Suppressor macrophage treated with lipopolysaccharide for 1 hour (primary cell): ENCODE measurements around the gene PITPNM3.
"Not testable (repeated sequence)": the region's sequence is repeated elsewhere in the genome, so short reads cannot be mapped to it uniquely, and the experiment has no call there.

Source experiments
- DNase-seq, 3 donors: peaks; one replicate each; pipeline ENCODE4 v3.0.0-alpha.2; 2020 to 2022

The PITPNM3 gene

GRCh38 chr17:6556121-6557039 is at the start of gene PITPNM3:
TSS of gene PITPNM3 (minus strand) at chr17:6556555. CDS start at chr17:6556406, 149 bp downstream.
- DNase-seq, result peak in 2 of 3 donors; percentile 24 to 58

GRCh38 chr17:6605142-6605541 is 48.8 kb upstream of the PITPNM3 start:
- no peak for DNase-seq

DNA sequence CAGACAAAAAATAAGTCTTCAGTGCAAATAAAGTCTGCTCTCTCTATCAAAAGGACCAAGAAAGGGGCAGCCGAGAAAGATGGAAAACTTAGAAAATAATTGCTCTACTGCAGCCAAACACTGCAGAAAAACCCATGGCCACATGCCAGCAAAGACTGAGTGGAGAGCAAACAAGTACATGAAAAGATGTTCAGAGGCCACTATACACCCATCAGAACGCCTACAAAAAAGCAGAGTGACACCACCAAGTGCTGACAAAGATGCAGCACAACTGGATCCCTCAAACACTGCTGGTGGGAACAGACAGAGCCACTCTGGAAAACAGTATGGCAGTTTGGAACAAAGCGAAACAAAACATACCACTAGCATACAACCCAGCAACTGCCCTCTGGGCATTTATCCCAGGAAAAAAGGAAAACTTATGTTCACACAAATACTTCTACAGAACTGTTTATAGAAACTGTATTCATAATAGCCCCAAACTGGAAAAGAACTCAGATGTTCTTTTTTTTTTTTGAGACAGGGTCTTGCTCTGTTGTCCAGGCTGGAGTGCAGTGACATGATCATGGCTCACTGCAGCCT is 47.5 kb upstream of the PITPNM3 start:
- no peak for DNase-seq

- DNase-seq, result peak in 2 of 3 donors; percentile 14 to 67
These were observed 45.8 kb upstream of the PITPNM3 start for GRCh38 chr17:6602141-6602540.

DNA sequence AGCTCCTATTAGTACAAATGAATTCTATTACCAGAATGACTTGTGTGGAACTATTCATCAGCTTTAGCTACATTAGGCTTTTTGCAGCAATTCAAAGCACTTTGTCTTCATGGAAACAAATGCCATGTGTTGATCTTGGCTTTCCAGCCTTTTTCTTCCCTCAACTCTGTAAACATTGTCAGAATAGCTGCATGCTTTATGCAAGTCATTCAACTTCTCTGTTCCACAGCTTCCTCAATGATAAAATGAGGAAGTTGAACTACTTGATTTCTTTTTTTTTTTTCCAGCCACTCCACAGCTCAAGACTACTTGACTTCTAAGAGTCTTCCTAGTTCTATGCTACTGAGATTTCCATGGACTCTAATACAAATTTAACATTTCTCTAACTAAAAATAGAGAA is 43.0 kb upstream of the PITPNM3 start:
- DNase-seq, result peak; percentile 58 to 86 (median 81)

- DNase-seq, result no peak
These were observed 41.4 kb upstream of the PITPNM3 start for GRCh38 chr17:6597727-6598126.

DNA sequence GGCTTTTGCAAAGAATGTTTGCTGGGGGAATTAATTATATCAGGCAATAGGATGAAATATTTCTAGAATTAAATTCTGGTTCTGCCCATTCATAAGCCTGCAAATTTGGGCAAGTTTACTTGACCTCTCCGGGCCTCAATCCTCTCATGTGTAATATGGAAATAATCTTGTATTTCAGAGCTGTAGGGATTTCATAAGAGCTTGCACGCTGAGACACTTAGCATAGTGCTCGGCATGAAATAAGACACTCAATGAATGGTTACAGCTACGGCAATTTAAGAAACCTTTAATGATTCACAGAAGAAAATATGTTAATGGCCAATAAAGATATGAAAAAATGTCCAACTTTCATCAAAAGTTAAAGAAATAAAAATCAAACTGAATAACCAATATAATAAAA is 40.6 kb upstream of the PITPNM3 start:
- DNase-seq, result no peak

DNA sequence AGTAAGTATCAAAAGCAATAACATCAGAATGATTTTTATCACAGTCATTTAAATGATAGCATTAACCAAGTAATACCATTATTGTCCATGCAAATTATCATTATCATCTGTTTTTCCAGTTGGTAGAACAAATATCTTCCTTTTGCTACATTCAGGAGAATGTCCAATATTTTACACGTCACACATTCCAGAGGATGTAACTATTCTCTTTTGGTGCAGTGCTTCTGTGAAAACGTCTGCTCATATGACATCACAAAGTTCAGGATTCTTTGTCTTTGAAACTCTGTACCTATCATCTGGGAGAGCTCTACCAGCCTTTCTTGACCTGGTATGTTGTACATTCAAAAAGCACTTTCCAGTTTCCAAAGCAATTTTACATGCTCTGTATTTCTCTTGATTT is 40.2 kb upstream of the PITPNM3 start:
- DNase-seq, result no peak

DNA sequence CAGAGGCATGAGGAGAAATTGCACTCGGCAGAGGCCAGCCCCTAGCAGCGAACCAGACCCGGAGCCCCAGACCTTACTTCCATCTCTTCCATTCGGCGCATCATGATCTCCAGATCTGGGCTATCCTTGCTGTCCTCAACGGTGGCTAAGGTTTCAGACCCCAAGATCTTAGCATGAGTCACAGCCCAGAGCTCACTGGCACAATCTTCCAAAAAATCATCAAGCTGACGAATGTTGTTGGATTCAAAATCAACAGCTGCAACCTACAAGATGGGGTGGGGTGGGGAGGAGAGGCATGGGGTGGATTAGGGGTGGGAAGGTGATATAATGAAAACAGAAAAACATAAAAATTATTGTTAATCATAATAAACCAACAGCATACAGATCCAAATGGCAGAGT is 39.7 kb upstream of the PITPNM3 start:
- no peak for DNase-seq

- not testable (repeated sequence) for DNase-seq
These were observed 37.0 kb upstream of the PITPNM3 start for GRCh38 chr17:6593371-6593770.

DNA sequence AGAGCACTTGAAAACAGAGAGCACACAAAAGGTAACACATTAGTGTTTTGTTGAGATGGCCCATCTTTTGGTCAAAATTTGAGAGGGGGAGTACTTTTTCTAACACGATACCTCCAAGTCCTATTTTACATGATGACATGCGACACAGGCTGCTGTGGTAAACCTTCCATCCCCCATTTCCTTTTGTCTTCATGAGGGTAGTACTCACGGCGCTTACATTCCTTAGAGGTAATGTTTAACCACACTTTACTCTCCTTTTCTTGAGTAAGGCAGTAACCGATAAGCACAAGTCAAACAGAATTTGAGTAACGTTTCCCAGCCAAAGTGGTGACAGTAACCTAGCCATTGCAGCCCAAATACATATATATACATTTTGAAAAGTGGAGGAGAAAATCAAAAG is 35.8 kb upstream of the PITPNM3 start:
- no peak for DNase-seq

GRCh38 chr17:6591599-6592158 is 35.3 kb upstream of the PITPNM3 start:
- no peak for DNase-seq

DNA sequence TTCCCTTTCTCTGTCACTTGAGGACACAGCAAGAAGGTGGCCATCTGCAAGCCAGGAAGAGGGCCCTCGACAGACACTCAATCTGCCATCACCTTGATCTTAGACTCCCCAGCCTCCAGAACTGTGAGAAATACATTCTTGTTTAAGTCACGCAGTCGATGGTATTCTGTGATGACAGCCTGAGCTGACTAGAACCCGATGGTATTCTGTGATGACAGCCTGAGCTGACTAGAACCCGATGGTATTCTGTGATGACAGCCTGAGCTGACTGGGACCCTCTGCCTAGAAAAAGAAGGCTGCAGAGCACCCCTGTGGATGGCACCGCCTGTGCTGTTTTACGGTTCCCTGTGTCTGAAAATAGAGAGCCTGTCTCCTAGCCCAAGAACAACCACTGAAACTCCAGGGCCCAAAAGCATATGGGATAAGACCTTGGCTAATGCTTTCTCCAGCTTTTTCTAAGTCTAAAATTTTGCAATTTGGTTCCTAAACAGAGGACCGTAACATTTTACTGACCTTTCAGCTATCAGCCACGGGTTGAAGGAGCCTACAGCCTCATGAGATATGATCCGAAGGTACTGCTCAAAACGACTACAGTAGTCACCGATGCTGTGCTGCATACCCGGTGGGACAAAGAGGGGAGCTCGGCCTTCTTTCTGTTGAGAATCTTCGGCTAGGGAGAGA is 33.1 kb upstream of the PITPNM3 start:
- no peak for DNase-seq

DNA sequence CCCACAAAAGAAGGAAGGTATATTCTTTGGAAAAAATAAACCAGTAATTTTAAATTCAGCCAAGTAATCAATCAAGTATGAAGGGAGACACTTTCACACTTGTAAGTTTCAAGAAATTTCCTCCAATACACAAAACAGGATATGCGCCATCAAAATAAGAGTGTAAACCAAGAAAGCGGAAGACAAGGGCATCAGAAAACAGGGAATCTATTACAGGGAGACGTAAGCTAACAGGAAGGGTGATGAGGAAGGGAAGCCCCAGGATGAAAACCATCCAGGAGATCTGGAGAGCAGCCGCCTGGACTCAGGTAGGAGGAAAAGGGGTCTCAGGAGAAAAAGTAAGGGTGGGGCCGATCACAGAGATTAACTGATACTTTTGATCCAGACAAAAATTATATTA is 31.8 kb upstream of the PITPNM3 start:
- DNase-seq, result no peak

DNA sequence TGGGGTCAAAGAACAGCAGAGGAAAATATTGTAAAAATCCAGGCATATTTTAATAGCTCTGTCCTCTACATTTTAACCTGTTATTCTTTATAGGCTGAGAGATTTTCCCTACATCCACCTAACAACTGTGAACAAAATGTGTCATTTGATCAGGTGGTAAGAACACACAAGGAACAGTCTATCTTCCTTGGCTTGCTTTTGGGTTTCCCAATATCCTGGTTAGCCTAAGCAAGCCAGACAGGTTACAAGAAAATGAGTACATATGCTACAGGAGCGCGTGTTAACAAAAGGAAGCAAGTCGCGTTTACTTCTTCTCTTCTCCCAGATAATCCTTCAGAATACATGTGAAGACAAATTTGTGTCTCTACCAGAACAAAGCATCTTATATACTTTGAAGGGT is 31.0 kb upstream of the PITPNM3 start:
- DNase-seq, result no peak

DNA sequence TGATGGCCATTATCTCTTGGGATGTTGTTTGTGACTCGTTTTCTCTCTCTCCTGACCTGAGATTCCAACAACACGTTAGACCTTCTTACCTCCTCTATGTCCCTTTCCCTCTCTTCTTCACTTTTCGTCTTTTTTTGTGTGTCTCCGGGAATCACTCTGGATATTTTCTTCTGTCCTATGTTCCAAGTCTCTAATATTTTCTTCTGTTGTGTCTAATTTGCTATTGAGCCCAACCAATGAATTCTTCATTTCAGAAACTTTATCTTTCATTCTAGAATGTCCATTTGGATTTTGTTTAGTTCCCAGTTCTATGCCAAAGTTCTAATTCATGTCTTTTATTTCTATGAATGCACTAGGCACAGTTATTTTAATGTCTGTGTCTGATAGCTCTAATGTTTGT is 27.1 kb upstream of the PITPNM3 start:
- DNase-seq, result no peak

GRCh38 chr17:6580625-6581024 is 24.3 kb upstream of the PITPNM3 start:
- no peak for DNase-seq

GRCh38 chr17:6578491-6578890 is 22.1 kb upstream of the PITPNM3 start:
- DNase-seq, result no peak

GRCh38 chr17:6577686-6578263 is 21.4 kb upstream of the PITPNM3 start:
- DNase-seq, result no peak

- peak; percentile 47 to 58 (median 48) for DNase-seq
These were observed 19.9 kb upstream of the PITPNM3 start for GRCh38 chr17:6576038-6576785.

GRCh38 chr17:6575596-6575988 is 19.2 kb upstream of the PITPNM3 start:
- DNase-seq, result no peak
